A673 (cell line): ENCODE results near the gene LCORL.

Experiments
- CTCF ChIP-seq: fragments of 300-800, 200-600 bp; sonication (generic); conservative IDR thresholded peaks from 2 replicates; pipeline ENCODE4 v1.5.1; 2017; ENCODE audit warnings: low read depth, mild to moderate bottlenecking, antibody characterized with exemption, low read length, moderate library complexity, mixed read lengths
- EZH2 ChIP-seq: fragments of 200-600 bp; sonication (generic); IDR thresholded peaks from 2 replicates; pipeline ENCODE4 v1.6.1; 2017; ENCODE audit warnings: borderline replicate concordance, low read depth, mild to moderate bottlenecking, mixed read lengths, antibody characterized with exemption, low read length; ENCODE audit not compliant: poor library complexity, severe bottlenecking

GRCh38 chr4:18022572-18023050 is 1.1 kb upstream of the LCORL start:
- TF ChIP-seq CTCF (no peak), EZH2 (no peak)
